ENCODE measurements around the gene CDKL4. TPM values are rescaled to one million over a fixed set of nuclear protein-coding genes. Genes with fewer than 3 reads are reported as not detected.

CDKL4 gene
- polyA plus RNA-seq, 1 donor, result 0.10 TPM

- Histone ChIP-seq H3K4me3 (ENCODE audit: low read length) (no peak overlapping the region), H3K36me3 (ENCODE audit: control insufficient read depth, insufficient read depth, low read length) (no peaks in the 10 kb centered on the region), H3K9me3 (ENCODE audit: control insufficient read depth, low read depth, low read length) (no peaks in the 10 kb centered on the region), H3K4me1 (ENCODE audit: control insufficient read depth, insufficient read depth, low read length) (no peaks in the 10 kb centered on the region), H3K27ac (ENCODE audit: low read length) (no peak overlapping the region), H3K27me3 (ENCODE audit: control insufficient read depth, insufficient read depth, low read length) (no peaks in the 10 kb centered on the region)
- DNase-seq, result no peak
- WGBS (ENCODE audit: insufficient coverage, low lambda C conversion rate), result 95% methylated on average over 4 of the region's 5 CpGs
Measured at GRCh38 chr2:39136799-39137198, 107.0 kb downstream of the CDKL4 start.

- Histone ChIP-seq H3K27ac (ENCODE audit: low read length) (no peak overlapping the region), H3K4me3 (ENCODE audit: low read length) (no peak overlapping the region), H3K27me3 (ENCODE audit: control insufficient read depth, insufficient read depth, low read length) (no peaks in the 10 kb centered on the region), H3K9me3 (ENCODE audit: control insufficient read depth, low read depth, low read length) (no peaks in the 10 kb centered on the region), H3K36me3 (ENCODE audit: control insufficient read depth, insufficient read depth, low read length) (no peaks in the 10 kb centered on the region), H3K4me1 (ENCODE audit: control insufficient read depth, insufficient read depth, low read length) (no peaks in the 10 kb centered on the region)
- DNase-seq, result no peak
- WGBS (ENCODE audit: insufficient coverage, low lambda C conversion rate), result 40% methylated on average over 1 of the region's 5 CpGs
Measured at GRCh38 chr2:39135690-39136259, 108.0 kb downstream of the CDKL4 start.

GRCh38 chr2:39133215-39133851 lies 110.4 kb downstream of the CDKL4 start:
- DNase-seq, result no peak
- no peak overlapping the region for H3K4me3 ChIP-seq (ENCODE audit: low read length)
- no peak overlapping the region for H3K27ac ChIP-seq (ENCODE audit: low read length)
- H3K27me3 ChIP-seq (ENCODE audit: control insufficient read depth, insufficient read depth, low read length), result no peaks in the 10 kb centered on the region
- no peaks in the 10 kb centered on the region for H3K36me3 ChIP-seq (ENCODE audit: control insufficient read depth, insufficient read depth, low read length)
- peaks cover 3% of the 10 kb centered on the region for H3K4me1 ChIP-seq (ENCODE audit: control insufficient read depth, insufficient read depth, low read length)
- 67% methylated on average over 2 of the region's 3 CpGs for WGBS (ENCODE audit: insufficient coverage, low lambda C conversion rate)
- no peaks in the 10 kb centered on the region for H3K9me3 ChIP-seq (ENCODE audit: control insufficient read depth, low read depth, low read length)

GRCh38 chr2:39128919-39129391 lies 114.8 kb downstream of the CDKL4 start:
- no peaks in the 10 kb centered on the region for H3K9me3 ChIP-seq (ENCODE audit: control insufficient read depth, low read depth, low read length)
- H3K27me3 ChIP-seq (ENCODE audit: control insufficient read depth, insufficient read depth, low read length), result no peaks in the 10 kb centered on the region
- DNase-seq, result peak; percentile 43 to 64
- H3K27ac ChIP-seq (ENCODE audit: low read length), result peak overlapping the region; percentile 1
- no peak overlapping the region for H3K4me3 ChIP-seq (ENCODE audit: low read length)
- H3K36me3 ChIP-seq (ENCODE audit: control insufficient read depth, insufficient read depth, low read length), result no peaks in the 10 kb centered on the region
- H3K4me1 ChIP-seq (ENCODE audit: control insufficient read depth, insufficient read depth, low read length), result peaks cover 12% of the 10 kb centered on the region
- whole genome bisulfite sequencing (ENCODE audit: insufficient coverage, low lambda C conversion rate), result 43% methylated on average over 1 of the region's 1 CpG

GRCh38 chr2:39127973-39128372 lies 115.8 kb downstream of the CDKL4 start:
- H3K27ac ChIP-seq (ENCODE audit: low read length), result no peak overlapping the region
- no peak for DNase-seq
- H3K9me3 ChIP-seq (ENCODE audit: control insufficient read depth, low read depth, low read length), result no peaks in the 10 kb centered on the region
- 80% methylated on average over 1 of the region's 1 CpG for WGBS (ENCODE audit: insufficient coverage, low lambda C conversion rate)
- peaks cover 19% of the 10 kb centered on the region for H3K4me1 ChIP-seq (ENCODE audit: control insufficient read depth, insufficient read depth, low read length)
- no peaks in the 10 kb centered on the region for H3K36me3 ChIP-seq (ENCODE audit: control insufficient read depth, insufficient read depth, low read length)
- H3K4me3 ChIP-seq (ENCODE audit: low read length), result no peak overlapping the region
- H3K27me3 ChIP-seq (ENCODE audit: control insufficient read depth, insufficient read depth, low read length), result no peaks in the 10 kb centered on the region

Other genes with a start within 250 kb of the CDKL4 start
- 44.6 TPM for gene SOS1, start 122.9 kb downstream of the CDKL4 start, polyA plus RNA-seq
- gene MAP4K3, start 193.3 kb upstream of the CDKL4 start, polyA plus RNA-seq, result 31.4 TPM